IPS-18c (cell line): Measurements from ENCODE around the gene TRMT1.

Source experiments
- H3K4me3 ChIP-seq: 2 replicates; pipeline ENCODE4 v1.7.0; 2013; ENCODE audit warnings: low read depth, mild to moderate bottlenecking, low read length, moderate library complexity; ENCODE audit not compliant: insufficient read depth
- H3K9me3 ChIP-seq: one replicate; pipeline ENCODE4 v1.6.1; 2013; ENCODE audit warnings: mild to moderate bottlenecking, low read length, moderate library complexity; ENCODE audit not compliant: control insufficient read depth, insufficient read depth

Gene TRMT1

GRCh38 chr19:13098277-13099072 lies 18.1 kb downstream of the TRMT1 start:
- Histone ChIP-seq H3K4me3 (peak overlapping the region; percentile 28; the same call in 1 of the 2 replicates), H3K9me3 (no peaks in the 10 kb centered on the region)

DNA sequence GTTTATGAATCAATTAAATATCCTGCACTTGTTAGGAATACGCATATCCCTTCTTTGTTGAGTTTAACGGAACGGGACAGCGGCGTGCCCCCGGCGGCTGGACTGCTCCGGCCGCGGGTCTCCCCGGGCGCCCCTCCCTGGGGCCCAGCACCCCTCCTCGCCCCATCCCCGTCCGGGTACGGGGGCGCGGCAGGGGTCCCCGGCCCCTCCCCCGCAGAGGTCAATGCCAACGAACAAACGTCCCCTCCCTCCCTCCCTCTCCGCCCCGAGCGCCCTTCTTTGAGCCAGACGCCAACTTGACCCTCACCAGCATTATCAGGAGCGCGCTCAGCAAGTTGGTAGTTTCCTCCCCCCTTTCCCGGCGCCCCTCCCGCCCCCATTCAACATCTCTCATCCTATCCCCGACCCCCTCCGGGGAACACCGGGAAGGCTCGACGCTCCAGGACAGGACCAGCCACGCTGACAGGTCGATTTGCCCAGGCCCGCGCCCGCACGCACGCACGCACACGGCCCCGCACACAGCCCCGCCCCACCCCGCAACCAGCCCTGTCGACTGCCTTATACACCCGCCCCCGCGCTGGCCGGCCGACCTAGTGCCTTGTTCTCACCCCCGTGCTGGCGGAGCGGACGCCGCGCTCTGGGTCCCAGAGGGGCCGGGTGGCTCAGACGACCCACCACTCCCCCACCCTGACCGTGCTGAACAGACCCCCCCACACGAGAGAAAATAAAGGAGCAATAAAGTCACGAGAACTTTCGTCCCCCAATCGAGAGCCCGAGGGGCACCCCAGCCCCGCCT lies 18.9 kb downstream of the TRMT1 start:
- no peak overlapping the region for H3K4me3 ChIP-seq

DNA sequence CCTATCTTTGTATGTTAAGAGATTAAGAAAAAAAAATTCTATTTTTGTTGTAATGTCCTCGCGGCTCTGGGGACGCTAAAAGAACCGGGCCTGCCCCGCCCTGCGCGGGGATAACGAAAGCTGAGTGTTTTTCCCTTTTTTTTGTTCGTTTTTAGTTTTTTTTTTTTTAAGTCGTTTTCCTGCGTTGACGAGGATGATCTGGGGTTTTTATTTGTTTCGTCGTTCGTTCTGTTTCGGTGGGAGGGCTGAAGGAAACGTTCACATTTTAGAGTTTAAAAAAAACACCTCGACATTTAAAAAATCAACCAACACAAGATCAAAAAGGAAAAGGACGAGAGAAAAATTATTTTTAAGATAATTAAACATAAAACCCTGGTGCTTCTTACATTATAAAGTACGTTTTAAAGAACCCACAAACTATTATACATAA lies 19.5 kb downstream of the TRMT1 start:
- Histone ChIP-seq H3K4me3 (no peak overlapping the region), H3K9me3 (no peaks in the 10 kb centered on the region)

More for the DNA sequence above, 18.9 kb downstream of the TRMT1 start:
- no peaks in the 10 kb centered on the region for H3K9me3 ChIP-seq

DNA sequence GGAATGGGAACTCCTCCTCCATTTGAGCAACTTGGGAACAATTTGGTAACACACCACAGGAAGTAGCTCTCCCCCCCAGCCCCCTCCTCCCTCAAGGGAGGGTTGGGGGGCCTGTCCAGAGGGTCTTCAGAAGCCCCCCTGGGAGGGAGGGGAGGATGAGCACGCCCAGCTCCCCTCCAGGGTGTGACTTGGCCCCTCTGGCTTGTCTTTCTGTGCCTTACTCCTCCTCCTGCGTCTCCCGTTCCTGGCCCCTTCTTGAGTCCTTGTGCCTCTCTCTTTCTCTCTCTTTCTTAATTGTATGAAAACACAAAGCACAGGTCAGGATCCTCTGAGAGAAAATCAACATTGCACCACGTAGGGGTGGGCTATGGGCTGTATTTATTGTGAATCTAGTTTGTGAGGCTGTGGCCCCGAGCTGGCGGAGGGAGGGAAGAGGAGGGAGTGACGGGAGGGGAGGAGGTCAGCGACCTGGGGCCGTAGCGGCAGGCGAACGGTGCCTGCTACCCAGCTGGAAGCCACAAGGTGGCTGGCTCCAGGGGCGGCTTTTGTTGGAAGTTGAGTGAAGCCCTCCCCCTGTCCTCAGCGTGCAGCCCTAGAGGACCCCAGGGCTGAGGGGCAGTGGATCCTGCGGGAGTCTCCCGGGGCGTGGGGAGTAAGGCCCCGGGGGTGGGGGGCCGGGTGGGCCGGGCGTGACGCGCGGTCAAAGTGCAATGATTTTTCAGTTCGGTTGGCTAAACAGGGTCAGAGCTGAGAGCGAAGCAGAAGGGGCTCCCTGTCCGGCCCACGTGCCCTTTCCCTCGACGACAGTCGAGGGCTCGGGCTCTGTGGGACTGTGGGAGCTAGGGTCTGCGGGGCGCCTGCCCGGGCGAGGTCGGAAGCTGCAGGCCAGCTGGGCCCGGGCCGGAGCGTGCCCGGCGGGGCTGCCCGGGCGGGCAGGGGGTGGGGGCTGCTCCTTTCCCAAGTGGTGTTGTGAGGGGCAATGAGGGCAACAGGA lies 20.3 kb downstream of the TRMT1 start:
- H3K4me3 ChIP-seq, result peak overlapping the region; percentile 53

DNA sequence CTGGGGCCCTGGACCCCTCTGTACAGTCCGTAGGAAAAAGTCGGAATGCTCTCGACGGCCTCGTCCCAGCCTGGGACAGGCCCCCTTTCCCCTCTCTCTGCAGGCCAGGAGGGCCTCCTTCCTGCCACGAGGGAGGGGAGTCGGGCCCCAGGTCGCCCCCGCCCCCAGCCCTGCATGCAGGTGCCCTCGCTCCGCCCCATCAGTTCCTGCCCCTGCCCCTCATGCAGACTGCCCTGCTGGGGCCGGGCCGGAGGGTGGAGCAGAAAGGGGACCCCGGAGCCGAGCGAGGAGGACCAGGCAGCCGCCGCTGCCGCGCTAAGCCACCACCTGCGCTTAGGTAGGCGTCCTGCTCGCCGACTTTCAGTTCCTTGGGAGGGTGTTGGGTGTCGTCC lies 21.2 kb downstream of the TRMT1 start:
- H3K4me3 ChIP-seq, result peak overlapping the region; percentile 53

More for the DNA sequence above, 20.3 kb downstream of the TRMT1 start:
- H3K9me3 ChIP-seq, result no peaks in the 10 kb centered on the region

GRCh38 chr19:13094771-13095392 lies 21.7 kb downstream of the TRMT1 start:
- H3K4me3 ChIP-seq, result peak overlapping the region; percentile 53
- no peaks in the 10 kb centered on the region for H3K9me3 ChIP-seq

More for the DNA sequence above, 21.2 kb downstream of the TRMT1 start:
- H3K9me3 ChIP-seq, result no peaks in the 10 kb centered on the region

DNA sequence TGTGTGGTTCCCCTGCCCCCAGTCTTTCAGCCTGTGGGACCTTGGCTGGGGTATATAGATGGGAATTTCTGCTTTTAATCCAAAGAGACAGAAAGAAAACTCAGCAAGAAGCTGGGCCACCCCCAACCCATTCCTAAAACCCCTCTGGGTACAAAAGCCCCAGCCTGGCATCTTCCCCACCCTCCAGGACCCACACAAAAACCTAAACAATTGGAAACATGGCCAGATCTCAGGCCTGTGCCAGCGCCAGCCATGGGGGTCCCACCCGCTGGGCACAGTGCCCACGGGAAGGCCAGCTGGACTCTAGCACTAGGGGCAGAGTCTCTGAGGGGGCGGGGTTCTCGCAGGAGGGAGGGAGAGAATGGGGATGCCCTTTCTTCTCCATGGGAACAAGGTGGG lies 22.4 kb downstream of the TRMT1 start:
- H3K9me3 ChIP-seq, result no peaks in the 10 kb centered on the region
- 0 out of 2 replicates have a peak overlapping the region, but pooled peaks have one; percentile 10 for H3K4me3 ChIP-seq

- Histone ChIP-seq H3K4me3 (no peak overlapping the region), H3K9me3 (no peaks in the 10 kb centered on the region)
These were observed 23.0 kb downstream of the TRMT1 start for GRCh38 chr19:13093407-13094105.

DNA sequence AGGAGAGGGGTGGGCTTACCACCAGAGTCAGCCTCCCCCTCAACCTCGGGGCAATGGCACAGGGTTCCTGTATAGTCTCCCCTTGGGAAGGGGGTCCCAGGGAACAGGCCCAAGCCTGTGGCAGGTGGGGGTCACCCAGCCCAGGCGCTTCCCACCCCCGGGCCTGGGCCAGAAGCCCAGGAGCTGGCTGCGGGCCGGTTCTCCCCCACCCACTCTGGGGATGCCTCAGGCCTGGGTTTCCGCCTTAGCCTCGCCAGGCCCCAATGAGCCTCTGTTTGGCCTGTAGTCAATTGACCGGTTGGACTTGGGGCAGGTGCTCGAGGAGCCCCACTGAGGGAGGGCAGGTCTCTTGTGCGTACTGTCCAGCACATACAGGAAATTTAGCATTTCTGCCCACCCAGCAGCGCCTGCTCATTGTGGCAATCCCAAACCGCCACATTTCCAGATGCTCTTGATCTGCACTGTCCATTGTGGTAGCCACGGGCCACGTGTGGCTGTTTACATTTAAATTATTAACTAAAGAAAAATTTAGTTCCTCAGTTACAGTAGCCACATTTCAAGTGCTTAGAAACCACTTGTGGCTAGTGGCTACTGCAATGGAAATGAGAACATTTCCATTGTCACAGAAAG lies 23.8 kb downstream of the TRMT1 start:
- Histone ChIP-seq H3K4me3 (no peak overlapping the region), H3K9me3 (no peaks in the 10 kb centered on the region)

DNA sequence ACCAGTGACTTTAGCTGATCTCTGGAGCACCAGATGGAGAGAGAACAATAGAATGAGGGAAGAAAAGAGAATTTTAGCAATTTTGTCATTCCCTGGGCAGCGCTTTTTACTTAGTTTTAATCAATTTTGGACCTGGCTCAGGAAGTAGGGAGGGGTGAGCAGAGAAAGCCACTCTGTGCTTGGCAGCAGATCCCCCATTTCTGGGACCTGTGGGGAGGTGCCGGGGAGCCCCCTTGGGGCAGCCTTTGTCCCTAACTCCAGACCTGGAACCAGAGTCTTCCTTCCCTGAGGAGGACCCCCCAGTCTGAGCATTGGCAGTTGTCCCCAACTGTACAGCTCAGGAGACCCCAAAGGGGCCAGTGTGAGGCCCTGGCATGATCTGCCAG lies 24.4 kb downstream of the TRMT1 start:
- Histone ChIP-seq H3K4me3 (no peak overlapping the region), H3K9me3 (no peaks in the 10 kb centered on the region)

- Histone ChIP-seq H3K9me3 (no peaks in the 10 kb centered on the region), H3K4me3 (no peak overlapping the region)
These were observed 25.0 kb downstream of the TRMT1 start for GRCh38 chr19:13091400-13092157.

DNA sequence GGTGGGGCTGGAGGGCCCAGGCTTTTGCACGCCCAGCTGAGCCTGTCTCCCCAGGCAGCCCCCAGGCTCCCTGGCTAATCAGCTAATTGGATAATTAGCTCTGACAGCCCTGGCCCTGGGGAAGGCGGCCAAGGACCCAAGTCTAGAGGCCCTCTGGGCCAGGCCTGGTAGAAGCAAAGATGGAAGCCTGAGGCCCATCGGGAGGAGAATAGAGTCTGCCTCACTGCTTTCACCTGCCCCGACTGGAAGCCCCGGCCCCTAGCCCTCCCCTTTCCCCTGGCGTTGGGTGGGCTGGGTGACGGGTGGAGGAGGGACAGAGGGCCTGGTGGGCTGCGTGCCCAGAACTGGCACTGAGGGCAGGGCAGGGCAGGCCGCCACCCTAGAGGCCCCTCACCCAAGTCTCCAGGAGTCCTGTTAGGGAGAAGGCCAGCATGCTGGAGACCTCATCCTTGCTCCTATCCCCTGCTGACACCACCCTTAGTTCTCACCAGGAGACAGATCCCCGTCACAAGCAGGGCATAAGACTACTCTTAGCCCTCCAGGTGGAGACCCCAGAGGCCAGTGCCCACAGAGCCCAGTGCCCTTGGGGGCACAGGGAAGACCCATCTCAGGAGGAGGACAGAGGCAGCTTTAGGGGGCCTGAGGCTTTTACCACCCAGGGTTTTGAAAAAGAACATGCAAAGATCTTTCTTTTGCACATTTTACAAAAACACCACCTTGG lies 25.9 kb downstream of the TRMT1 start:
- Histone ChIP-seq H3K4me3 (no peak overlapping the region), H3K9me3 (no peaks in the 10 kb centered on the region)

DNA sequence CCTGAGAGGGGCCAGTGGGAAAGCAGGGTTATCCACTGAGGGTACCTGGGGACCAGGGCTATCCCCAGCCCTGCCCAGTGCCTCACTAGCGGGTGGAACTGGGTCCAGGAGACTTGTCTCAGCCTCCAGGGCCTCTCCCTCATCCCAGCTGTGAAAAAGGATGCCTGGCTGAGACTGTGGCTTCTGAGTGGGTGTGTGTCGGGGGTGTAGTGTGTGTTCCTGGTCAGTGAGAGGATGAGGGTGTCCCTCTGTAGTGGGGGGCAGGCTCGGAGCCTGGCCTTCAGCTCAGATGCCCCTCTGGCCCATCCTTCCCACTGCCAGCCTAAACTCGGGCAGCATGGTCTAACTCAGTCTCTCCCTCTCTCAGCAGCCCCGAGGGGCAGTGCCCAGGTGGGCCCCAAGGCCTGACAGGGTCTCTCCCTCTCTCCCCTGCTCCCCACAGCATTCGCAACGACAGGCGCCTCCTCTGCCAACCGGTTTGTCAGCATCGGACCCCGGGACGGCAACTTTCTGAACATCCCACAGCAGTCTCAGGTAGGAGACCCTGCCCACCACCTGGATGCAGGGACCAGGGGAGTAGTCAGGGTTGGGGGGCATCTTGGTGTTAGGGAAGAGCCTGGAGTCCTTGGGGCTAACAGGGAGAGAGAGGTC lies 26.6 kb downstream of the TRMT1 start:
- H3K4me3 ChIP-seq, result no peak overlapping the region
- H3K9me3 ChIP-seq, result no peaks in the 10 kb centered on the region

DNA sequence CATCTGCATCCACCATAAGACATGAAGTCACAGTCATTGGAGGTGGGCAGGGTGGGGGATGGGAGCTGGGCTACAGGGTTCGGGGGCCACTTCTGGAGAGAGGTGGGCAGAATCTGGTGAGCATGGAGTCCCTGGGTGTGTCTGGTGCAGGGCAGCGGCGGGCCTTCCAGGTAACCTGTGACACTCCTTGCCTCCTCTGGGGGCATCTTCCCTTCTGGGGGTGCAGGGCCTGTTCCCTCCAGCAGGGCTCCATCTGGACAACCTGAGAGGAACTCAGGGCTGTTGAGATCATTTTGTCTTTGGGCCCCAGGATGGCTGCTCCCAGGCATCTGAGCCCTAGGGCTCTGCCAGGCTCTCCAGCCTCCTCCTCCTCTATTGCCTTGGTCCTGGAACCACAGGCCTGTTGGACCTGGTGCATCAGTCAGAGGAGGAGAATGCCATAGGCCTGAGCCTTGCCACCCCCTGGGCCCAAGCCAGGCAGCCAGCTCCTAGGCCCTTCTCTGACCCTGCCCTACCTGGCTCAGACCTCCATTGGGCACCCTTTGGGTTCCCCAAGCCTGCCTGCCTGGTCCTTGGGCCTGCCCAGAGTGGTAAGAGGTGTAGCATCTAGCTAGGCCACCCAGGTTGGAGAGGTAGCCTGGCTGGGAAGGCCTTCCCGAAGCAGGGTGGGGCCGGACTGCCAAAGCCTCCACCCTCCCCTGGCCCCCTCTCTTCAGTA lies 27.2 kb downstream of the TRMT1 start:
- Histone ChIP-seq H3K4me3 (no peak overlapping the region), H3K9me3 (no peaks in the 10 kb centered on the region)
